T-helper 2 cell treated with Interferon-gamma antibody and Interleukin-4, amounts not matched to agents 5 μg/mL and 100 μg/mL, for 36 hours (primary cell): ENCODE data around the gene HHAT.
"Not testable (repeated sequence)": the region's sequence is repeated elsewhere in the genome, so short reads cannot be mapped to it uniquely, and the experiment has no call there.

ENCODE experiments used
- DNase-seq: peaks from one replicate; pipeline ENCODE4 v3.0.0; 2021; ENCODE audit warnings: low spot score
- H3K27ac Mint-ChIP-seq: one replicate; pipeline ENCODE4 v1.8.0; 2021; ENCODE audit warnings: mild to moderate bottlenecking, mixed read lengths
- H3K27me3 Mint-ChIP-seq: one replicate; pipeline ENCODE4 v1.8.0; 2021; ENCODE audit warnings: low read depth, mixed read lengths
- H3K36me3 Mint-ChIP-seq: one replicate; pipeline ENCODE4 v1.8.0; 2021; ENCODE audit warnings: low read depth, mixed read lengths
- H3K4me1 Mint-ChIP-seq: one replicate; pipeline ENCODE4 v1.8.0; 2021; ENCODE audit warnings: low read depth, mixed read lengths
- H3K4me3 Mint-ChIP-seq: one replicate; pipeline ENCODE4 v1.8.0; 2022; ENCODE audit warnings: mild to moderate bottlenecking, moderate library complexity, mixed read lengths
- H3K9me3 Mint-ChIP-seq: one replicate; pipeline ENCODE4 v1.8.0; 2021; ENCODE audit warnings: mixed read lengths

HHAT gene

GRCh38 chr1:210654176-210654981 is 325.7 kb downstream of the HHAT start:
- Mint-ChIP-seq H3K27ac (no peak overlapping the region), H3K27me3 (no peaks in the 10 kb centered on the region), H3K4me3 (no peak overlapping the region), H3K9me3 (peaks cover 5% of the 10 kb centered on the region), H3K36me3 (no peaks in the 10 kb centered on the region), H3K4me1 (no peaks in the 10 kb centered on the region)
- no peak for DNase-seq

GRCh38 chr1:210655511-210655910 is 326.8 kb downstream of the HHAT start:
- no peaks in the 10 kb centered on the region for H3K36me3 Mint-ChIP-seq
- DNase-seq, result no peak
- peaks cover 5% of the 10 kb centered on the region for H3K9me3 Mint-ChIP-seq
- no peaks in the 10 kb centered on the region for H3K4me1 Mint-ChIP-seq
- H3K27me3 Mint-ChIP-seq, result no peaks in the 10 kb centered on the region
- no peak overlapping the region for H3K27ac Mint-ChIP-seq
- H3K4me3 Mint-ChIP-seq, result no peak overlapping the region

GRCh38 chr1:210657806-210658205 is 329.1 kb downstream of the HHAT start:
- Mint-ChIP-seq H3K27ac (no peak overlapping the region), H3K4me1 (no peaks in the 10 kb centered on the region), H3K36me3 (no peaks in the 10 kb centered on the region), H3K9me3 (peaks cover 5% of the 10 kb centered on the region), H3K27me3 (no peaks in the 10 kb centered on the region), H3K4me3 (no peak overlapping the region)
- no peak for DNase-seq

GRCh38 chr1:210661520-210661919 is 332.8 kb downstream of the HHAT start:
- H3K36me3 Mint-ChIP-seq, H3K9me3 Mint-ChIP-seq, H3K27me3 Mint-ChIP-seq, H3K4me1 Mint-ChIP-seq, H3K27ac Mint-ChIP-seq, H3K4me3 Mint-ChIP-seq, DNase-seq: not testable (repeated sequence)

GRCh38 chr1:210662291-210663050 is 333.8 kb downstream of the HHAT start:
- Mint-ChIP-seq H3K9me3 (no peaks in the 10 kb centered on the region), H3K27me3 (no peaks in the 10 kb centered on the region), H3K4me1 (no peaks in the 10 kb centered on the region), H3K27ac (no peak overlapping the region), H3K4me3 (no peak overlapping the region), H3K36me3 (no peaks in the 10 kb centered on the region)
- DNase-seq, result no peak

GRCh38 chr1:210663730-210664573 is 335.2 kb downstream of the HHAT start:
- no peak for DNase-seq
- no peaks in the 10 kb centered on the region for H3K27me3 Mint-ChIP-seq
- H3K4me3 Mint-ChIP-seq, result no peak overlapping the region
- H3K27ac Mint-ChIP-seq, result no peak overlapping the region
- no peaks in the 10 kb centered on the region for H3K9me3 Mint-ChIP-seq
- H3K36me3 Mint-ChIP-seq, result no peaks in the 10 kb centered on the region
- H3K4me1 Mint-ChIP-seq, result no peaks in the 10 kb centered on the region

- Mint-ChIP-seq H3K4me1 (no peaks in the 10 kb centered on the region), H3K36me3 (no peaks in the 10 kb centered on the region), H3K4me3 (no peak overlapping the region), H3K27ac (no peak overlapping the region), H3K9me3 (no peaks in the 10 kb centered on the region), H3K27me3 (peaks cover 2% of the 10 kb centered on the region)
- no peak for DNase-seq
Measured at GRCh38 chr1:210669951-210670350, 341.2 kb downstream of the HHAT start.

GRCh38 chr1:210674151-210674550 is 345.4 kb downstream of the HHAT start:
- Mint-ChIP-seq H3K27ac (no peak overlapping the region), H3K27me3 (peaks cover 2% of the 10 kb centered on the region), H3K4me3 (no peak overlapping the region), H3K4me1 (no peaks in the 10 kb centered on the region), H3K36me3 (no peaks in the 10 kb centered on the region), H3K9me3 (no peaks in the 10 kb centered on the region)
- no peak for DNase-seq

GRCh38 chr1:210676539-210676938 is 347.8 kb downstream of the HHAT start:
- Mint-ChIP-seq H3K27ac (no peak overlapping the region), H3K9me3 (no peaks in the 10 kb centered on the region), H3K4me1 (no peaks in the 10 kb centered on the region), H3K36me3 (no peaks in the 10 kb centered on the region), H3K27me3 (no peaks in the 10 kb centered on the region), H3K4me3 (no peak overlapping the region)
- DNase-seq, result no peak

- Mint-ChIP-seq H3K4me3 (no peak overlapping the region), H3K9me3 (no peaks in the 10 kb centered on the region), H3K27me3 (no peaks in the 10 kb centered on the region), H3K36me3 (no peaks in the 10 kb centered on the region), H3K27ac (no peak overlapping the region), H3K4me1 (no peaks in the 10 kb centered on the region)
- no peak for DNase-seq
Measured at GRCh38 chr1:210677533-210677932, 348.8 kb downstream of the HHAT start.

GRCh38 chr1:210678306-210678705 is 349.6 kb downstream of the HHAT start:
- Mint-ChIP-seq H3K36me3 (no peaks in the 10 kb centered on the region), H3K27me3 (no peaks in the 10 kb centered on the region), H3K4me1 (no peaks in the 10 kb centered on the region), H3K27ac (no peak overlapping the region), H3K9me3 (no peaks in the 10 kb centered on the region), H3K4me3 (no peak overlapping the region)
- no peak for DNase-seq

GRCh38 chr1:210681158-210681557 is 352.5 kb downstream of the HHAT start:
- no peak overlapping the region for H3K27ac Mint-ChIP-seq
- no peak overlapping the region for H3K4me3 Mint-ChIP-seq
- H3K27me3 Mint-ChIP-seq, result no peaks in the 10 kb centered on the region
- H3K4me1 Mint-ChIP-seq, result no peaks in the 10 kb centered on the region
- H3K9me3 Mint-ChIP-seq, result no peaks in the 10 kb centered on the region
- H3K36me3 Mint-ChIP-seq, result no peaks in the 10 kb centered on the region
- no peak for DNase-seq

GRCh38 chr1:210683403-210684047 is 354.8 kb downstream of the HHAT start:
- Mint-ChIP-seq H3K4me3 (no peak overlapping the region), H3K27me3 (peaks cover 2% of the 10 kb centered on the region), H3K4me1 (peaks cover 3% of the 10 kb centered on the region), H3K36me3 (no peaks in the 10 kb centered on the region), H3K9me3 (no peaks in the 10 kb centered on the region), H3K27ac (no peak overlapping the region)
- no peak for DNase-seq
